Eye (tissue), 1 donor: ENCODE results near the gene TAF11.
"Not testable (repeated sequence)": the region's sequence is repeated elsewhere in the genome, so short reads cannot be mapped to it uniquely, and the experiment has no call there.

Experiments
- DNase-seq: peaks from one replicate; pipeline ENCODE4 v3.0.0-alpha.2; 2015

TAF11 gene

GRCh38 chr6:34864007-34864406 lies 23.8 kb downstream of the TAF11 start:
- no peak for DNase-seq

GRCh38 chr6:34860776-34861175 lies 27.1 kb downstream of the TAF11 start:
- DNase-seq, result no peak

- no peak for DNase-seq
Measured at GRCh38 chr6:34859951-34860350, 27.9 kb downstream of the TAF11 start.

GRCh38 chr6:34858681-34859080 lies 29.2 kb downstream of the TAF11 start:
- DNase-seq, result no peak

GRCh38 chr6:34855463-34855862 lies 32.4 kb downstream of the TAF11 start:
- no peak for DNase-seq

GRCh38 chr6:34852406-34853085 lies 35.3 kb downstream of the TAF11 start:
- no peak for DNase-seq

- DNase-seq, result no peak
Measured at GRCh38 chr6:34851361-34851760, 36.5 kb downstream of the TAF11 start.

- not testable (repeated sequence) for DNase-seq
Measured at GRCh38 chr6:34849066-34849465, 38.8 kb downstream of the TAF11 start.

- no peak for DNase-seq
Measured at GRCh38 chr6:34839666-34840352, 48.0 kb downstream of the TAF11 start.

GRCh38 chr6:34837528-34837927 lies 50.3 kb downstream of the TAF11 start:
- DNase-seq, result no peak

GRCh38 chr6:34836451-34836850 lies 51.4 kb downstream of the TAF11 start:
- no peak for DNase-seq

- no peak for DNase-seq
Measured at GRCh38 chr6:34836008-34836407, 51.8 kb downstream of the TAF11 start.

GRCh38 chr6:34834789-34835518 lies 52.9 kb downstream of the TAF11 start:
- DNase-seq, result no peak

GRCh38 chr6:34832942-34833341 lies 54.9 kb downstream of the TAF11 start:
- no peak for DNase-seq

GRCh38 chr6:34829137-34829536 lies 58.7 kb downstream of the TAF11 start:
- no peak for DNase-seq
